DND-41 (cell line): Measurements from ENCODE around the gene FADS2.

Experiments used
- CTCF ChIP-seq: IDR thresholded peaks from 2 replicates; pipeline ENCODE4 v1.5.1; 2012; ENCODE audit warnings: borderline replicate concordance, low read length, moderate library complexity, mild to moderate bottlenecking; ENCODE audit not compliant: poor library complexity, severe bottlenecking; ENCODE audit errors: extremely low read depth
- EZH2 ChIP-seq: IDR thresholded peaks from 3 replicates; pipeline ENCODE4 v1.6.1; 2012; ENCODE audit warnings: borderline replicate concordance, low read depth, mild to moderate bottlenecking, moderate library complexity, low read length, inconsistent platforms; ENCODE audit not compliant: severe bottlenecking

GRCh38 chr11:61817471-61818202, 10.5 kb upstream of the FADS2 start:
- TF ChIP-seq CTCF: no peak
- TF ChIP-seq EZH2: no peak
